ENCODE results near the gene ASIC2.

DNA sequence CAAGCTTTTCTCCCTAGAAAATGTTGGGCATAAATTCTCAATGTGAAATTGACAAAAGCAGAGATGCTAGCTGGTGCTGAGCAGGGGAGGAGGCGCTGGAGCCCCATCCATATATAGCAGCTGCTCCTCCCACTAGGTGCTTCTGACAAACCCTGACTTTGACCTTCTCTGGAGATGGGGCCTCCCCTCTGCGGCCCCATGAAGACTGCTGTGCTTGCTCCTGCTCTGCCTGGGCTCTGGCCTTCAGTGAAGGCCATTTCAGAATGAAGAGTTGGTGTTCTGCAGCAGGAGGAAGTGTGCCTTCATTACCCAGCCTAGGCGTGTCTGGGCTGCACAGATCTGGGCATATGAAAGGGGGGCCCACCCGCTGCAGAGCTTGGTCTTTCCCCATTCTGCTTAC, 29.7 kb downstream of the ASIC2 start:
- TF ChIP-seq POLR2A (IDR thresholded peaks at IDR 0.05) (no peak), CTCF (IDR thresholded peaks at IDR 0.05) (no peak)

All from vagina (tissue), 2 donors.